CD4-positive, alpha-beta T cell treated with Interleukin-12 subunit alpha and Interleukin-12 subunit beta, for 1 hour (primary cell): ENCODE data around the gene SYT6.

ENCODE experiments used
- DNase-seq: peaks from one replicate; pipeline ENCODE4 v3.0.0-alpha.2; 2020

Gene SYT6

GRCh38 chr1:114116086-114116485 is 37.6 kb downstream of the SYT6 start:
- DNase-seq, result no peak

DNA sequence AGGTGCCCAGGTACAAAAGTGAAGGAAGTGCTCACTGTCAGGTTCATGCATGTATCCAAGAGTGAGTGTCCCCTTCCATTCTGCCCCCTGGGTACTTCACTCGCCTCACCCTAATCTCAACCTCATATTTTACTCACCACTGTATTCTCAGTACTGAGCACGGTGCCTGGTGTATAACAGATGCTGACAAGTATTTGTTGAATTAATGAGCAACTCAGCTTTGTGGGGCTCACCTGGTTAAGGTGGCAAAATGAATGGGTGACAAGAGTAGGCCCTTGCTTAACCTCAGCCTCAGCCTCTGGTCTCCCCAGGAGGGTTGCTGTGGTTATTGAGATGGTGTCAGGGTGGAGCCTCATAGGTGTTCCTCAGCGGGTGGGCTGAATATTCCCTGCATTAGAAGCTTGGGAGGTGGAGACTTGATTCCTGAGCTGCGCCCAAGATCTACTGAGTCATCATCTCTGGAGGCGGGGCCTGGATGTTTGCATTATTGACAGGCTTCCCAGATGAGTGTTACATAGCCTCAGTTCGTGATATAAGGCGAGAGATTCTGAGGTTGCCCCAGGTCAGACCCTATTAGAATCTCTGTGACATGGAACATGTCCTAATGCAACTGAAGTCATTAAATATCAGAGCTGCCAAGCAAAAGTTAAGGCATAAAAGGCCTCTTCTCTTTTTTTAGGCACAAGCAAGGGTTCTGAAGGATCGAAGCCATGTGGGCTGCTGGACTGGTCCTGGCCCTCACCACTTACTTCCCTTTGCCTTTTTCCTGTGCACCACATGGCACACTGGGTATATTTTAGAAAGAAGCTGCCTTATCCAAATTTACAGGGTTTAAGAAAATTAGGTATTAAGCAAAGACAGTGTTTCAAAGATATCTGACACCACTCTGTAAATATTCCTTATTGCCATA is 39.2 kb downstream of the SYT6 start:
- DNase-seq, result no peak

GRCh38 chr1:114113411-114114184 is 40.1 kb downstream of the SYT6 start:
- no peak for DNase-seq

- no peak for DNase-seq
These were observed 40.9 kb downstream of the SYT6 start for GRCh38 chr1:114112775-114113174.

GRCh38 chr1:114111731-114112641 is 41.7 kb downstream of the SYT6 start:
- DNase-seq, result no peak

DNA sequence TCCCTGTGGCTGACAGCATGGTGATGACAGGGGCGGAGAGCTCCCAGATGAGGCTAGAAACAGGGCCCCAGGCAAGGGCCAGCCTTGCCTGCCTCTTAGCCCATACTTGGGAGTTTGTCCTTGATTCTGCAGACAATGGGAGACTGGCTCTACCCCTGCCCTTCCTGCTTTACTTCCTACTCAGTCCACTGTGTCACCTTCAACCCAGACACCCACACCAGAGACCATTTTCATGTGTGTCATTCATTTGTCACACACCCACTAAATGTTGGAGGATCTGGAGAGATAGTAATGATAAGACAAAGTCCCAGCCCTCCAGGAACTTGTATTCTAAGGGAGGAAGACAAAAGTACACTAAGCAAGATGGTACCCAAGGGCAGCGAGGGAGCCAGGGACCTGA is 43.7 kb downstream of the SYT6 start:
- no peak for DNase-seq

GRCh38 chr1:114108751-114109255 is 44.9 kb downstream of the SYT6 start:
- DNase-seq, result no peak

DNA sequence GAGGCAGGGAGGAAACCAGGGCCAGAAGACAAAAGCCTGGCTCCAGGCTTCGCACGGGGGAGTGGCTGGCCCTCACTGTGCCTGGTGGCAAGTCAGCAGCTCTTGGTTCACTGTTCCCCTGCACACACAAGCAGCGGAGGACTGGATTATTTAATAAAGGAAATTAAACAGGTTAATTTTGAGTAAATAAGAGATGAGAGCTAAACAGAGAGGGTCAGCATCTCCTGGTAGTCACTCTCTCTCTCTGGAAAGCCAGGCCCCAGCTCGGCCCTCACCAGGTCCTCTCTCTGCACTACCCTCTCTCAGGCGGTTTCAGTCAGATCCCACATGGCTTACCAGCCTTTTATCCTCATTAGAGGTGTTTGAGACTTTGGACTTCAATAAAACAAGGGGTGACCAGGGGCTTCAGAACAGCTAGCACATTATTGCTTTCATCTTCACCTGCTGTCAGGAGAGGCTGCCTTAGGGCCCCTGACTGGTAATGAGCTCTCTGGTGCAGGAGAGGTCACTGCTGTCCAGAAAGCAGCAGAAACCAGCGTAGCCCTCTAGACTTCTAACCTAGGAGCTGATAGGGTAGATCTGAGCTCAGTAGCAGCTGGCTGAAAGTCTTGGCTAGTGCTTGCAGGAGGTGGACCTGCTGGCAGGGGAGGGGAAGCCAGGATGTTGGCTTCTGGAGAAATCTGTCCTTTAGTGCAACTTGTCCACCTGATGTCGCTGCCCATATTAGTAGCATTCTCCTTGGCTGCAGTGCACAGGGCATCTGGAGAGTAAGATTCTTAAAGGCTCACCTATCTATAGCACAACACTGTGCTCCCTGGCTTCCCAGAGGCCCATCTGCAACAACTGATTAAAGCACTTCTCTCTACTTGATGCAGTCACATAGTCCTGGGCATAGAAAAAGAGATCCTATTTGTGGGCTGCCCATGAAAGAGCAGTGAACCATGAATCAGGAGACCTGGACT is 45.9 kb downstream of the SYT6 start:
- no peak for DNase-seq

- DNase-seq, result no peak
These were observed 48.2 kb downstream of the SYT6 start for GRCh38 chr1:114105421-114105979.

- no peak for DNase-seq
These were observed 48.7 kb downstream of the SYT6 start for GRCh38 chr1:114104949-114105348.

DNA sequence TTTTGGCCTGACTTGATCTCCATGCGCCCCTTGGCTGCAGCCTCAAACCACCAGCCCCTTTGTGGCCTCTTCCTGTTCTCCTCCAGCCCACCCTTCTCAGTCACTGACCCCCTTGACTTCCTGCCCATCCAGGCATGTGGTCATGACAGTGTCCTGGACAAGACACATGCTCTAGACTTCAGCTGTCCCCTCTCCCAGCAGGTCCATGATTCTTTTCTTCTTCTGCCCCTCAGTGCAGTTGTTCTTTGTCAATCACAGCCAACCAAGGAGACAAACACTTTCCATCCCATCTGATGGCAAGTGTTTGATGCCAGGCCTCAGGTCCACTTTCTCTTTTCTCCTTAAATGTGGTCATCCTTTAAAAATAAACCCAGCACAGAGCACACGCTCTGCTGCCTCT is 49.7 kb downstream of the SYT6 start:
- no peak for DNase-seq

DNA sequence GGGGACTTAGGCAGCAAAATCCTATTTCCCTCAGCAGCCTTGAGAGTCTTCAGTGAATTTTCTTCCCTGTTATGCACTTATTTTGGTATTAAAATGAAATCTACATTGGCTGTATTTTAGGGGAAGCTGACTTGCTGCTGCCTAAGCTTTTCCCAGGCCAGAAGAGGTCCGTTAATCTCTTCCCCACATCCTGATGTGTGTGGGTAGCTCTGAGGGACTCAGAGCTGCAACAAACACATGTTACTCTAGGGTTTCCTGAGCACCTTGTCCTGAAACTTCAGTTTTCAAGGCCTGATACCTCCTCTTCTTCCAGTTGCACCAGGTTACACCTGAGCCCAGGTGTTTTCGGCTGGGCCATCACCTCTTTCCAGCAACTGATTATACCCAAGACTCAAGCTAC is 51.5 kb downstream of the SYT6 start:
- no peak for DNase-seq

GRCh38 chr1:114100148-114100547 is 53.5 kb downstream of the SYT6 start:
- DNase-seq, result no peak

GRCh38 chr1:114099268-114099667 is 54.4 kb downstream of the SYT6 start:
- DNase-seq, result no peak

DNA sequence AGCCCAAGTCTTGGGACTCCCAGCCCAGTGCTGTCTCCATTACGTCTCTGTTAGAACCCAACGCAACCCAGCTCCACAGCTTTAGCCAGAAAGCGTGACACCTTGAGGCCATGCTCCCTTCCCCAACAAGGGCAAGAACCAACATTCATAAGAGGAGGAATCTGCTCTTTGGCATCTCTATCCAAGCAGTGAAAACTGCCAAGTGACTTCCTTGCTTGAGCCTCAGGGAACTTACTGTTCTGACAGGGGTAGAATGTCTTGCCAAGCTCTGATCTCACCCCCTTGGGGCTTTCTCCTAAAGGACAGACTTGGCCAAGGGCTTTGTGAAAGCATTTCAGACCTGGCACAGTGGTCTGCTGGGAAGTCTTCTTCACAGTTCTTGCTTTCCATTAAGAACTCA is 56.6 kb downstream of the SYT6 start:
- DNase-seq, result no peak

DNA sequence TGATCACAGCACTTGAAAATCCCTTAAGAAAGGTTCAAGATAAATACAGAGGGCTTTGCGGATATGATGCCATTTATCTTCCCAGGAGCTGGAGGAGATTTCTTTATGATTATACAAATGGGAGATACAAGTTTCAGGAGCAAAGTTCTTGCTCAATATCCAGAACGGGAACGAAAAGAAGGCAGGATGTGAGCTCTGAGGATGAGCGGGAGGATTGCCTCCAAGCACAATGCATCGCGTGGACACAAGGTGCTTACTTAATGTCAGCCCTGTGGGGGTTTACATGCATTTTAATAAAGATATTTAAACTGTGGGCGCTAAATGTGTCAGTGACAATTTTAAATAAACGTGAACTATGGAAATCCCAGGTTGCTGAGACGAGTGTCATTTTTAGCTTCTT is 59.0 kb downstream of the SYT6 start:
- DNase-seq, result no peak

DNA sequence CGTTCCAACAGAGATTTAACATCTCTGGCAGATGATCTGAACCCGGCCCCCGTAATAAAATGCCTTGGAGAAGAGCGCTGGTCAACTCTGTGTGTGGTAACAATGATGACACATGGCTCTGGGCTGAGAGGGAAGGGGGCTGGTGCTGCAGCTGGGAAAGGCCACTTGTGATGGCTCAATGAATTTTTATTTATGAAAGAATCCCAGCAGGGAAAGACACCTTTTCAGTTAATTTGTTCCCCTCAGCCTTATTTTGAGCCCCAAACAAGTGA is 59.4 kb downstream of the SYT6 start:
- no peak for DNase-seq

DNA sequence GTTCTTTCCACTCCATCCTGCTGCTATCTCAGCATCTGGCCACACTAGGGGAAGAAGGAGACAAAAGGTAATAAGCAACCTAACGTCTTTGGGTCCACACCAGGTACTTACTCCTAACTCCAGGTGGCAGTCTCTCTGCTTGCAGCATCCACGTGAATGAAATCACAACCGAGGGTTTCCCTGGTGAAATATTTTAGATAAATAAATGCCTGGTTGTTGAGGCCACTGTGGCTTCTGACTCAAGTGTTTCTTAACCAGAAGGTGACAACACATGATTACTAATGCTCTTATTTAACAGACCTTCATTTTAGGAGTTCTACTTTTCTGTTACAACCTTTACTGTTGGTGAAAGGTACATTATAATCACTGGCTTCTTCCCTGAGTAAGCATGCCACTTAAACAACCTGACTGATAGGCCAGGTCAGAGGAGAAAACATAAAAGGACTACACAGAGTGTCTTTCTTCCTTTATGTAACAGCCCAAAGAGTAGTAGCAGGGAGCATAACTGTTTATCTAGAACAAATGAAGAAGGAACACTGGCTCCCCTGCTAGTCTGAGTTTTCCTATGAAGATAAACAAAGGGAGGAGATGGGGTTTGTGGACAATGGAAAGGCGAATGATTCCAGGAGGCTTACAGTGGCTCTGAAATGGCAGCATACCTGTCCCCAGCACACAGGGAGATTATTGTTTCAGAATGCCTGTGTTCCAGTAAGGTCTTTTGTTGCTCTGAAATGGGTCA is 59.9 kb downstream of the SYT6 start:
- DNase-seq, result no peak

GRCh38 chr1:114092186-114093062 is 61.2 kb downstream of the SYT6 start:
- DNase-seq, result no peak

- DNase-seq, result no peak
These were observed 62.0 kb downstream of the SYT6 start for GRCh38 chr1:114091711-114092110.
